Left ventricle myocardium inferior (tissue), 1 donor: ENCODE data around the gene TNRC6C. TPM values are rescaled to one million over a fixed set of nuclear protein-coding genes. Genes with fewer than 3 reads are reported as not detected.

Experiments used
- DNase-seq: peaks from one replicate; pipeline ENCODE4 v3.0.0-alpha.2; 2020
- H3K27ac ChIP-seq: fragments of 200-600 bp; replicated peaks from 2 replicates; pipeline ENCODE4 v1.8.0; 2021
- H3K27me3 ChIP-seq: fragments of 200-600 bp; 2 replicates; pipeline ENCODE4 v1.8.0; 2021; ENCODE audit warnings: low read depth
- H3K36me3 ChIP-seq: fragments of 200-600 bp; 2 replicates; pipeline ENCODE4 v1.8.0; 2021
- H3K4me1 ChIP-seq: fragments of 200-600 bp; 2 replicates; pipeline ENCODE4 v1.8.0; 2021
- H3K4me3 ChIP-seq: fragments of 200-600 bp; 2 replicates; pipeline ENCODE4 v1.8.0; 2021; ENCODE audit warnings: mild to moderate bottlenecking, moderate library complexity
- H3K9me3 ChIP-seq: fragments of 200-600 bp; replicated peaks from 2 replicates; pipeline ENCODE4 v1.8.0; 2021
- intact Hi-C: fragments of 100-400 bp; cut with micrococcal nuclease; formaldehyde crosslinking; loops from one replicate; pipeline ENCODE4 v1.11.0; 2022
- total RNA-seq: library from RNA; stranded (reverse); fragmentation: NEBNext Ultra II Directional; extraction: Animal tissue kit (Norgen Biotek cat#: 25700); gene quantifications from one replicate; pipeline ENCODE4 v1.2.1, GENCODE V29; 2021
- TF ChIP-seq, protein P1 (sequence below): fragments of 200-600 bp; IDR thresholded peaks from 2 replicates; pipeline ENCODE4 v1.8.0; 2021; ENCODE audit warnings: antibody characterized with exemption, mild to moderate bottlenecking, borderline replicate concordance
- donor health status: DM: no; HTN: yes; CAD: no; lungs with severe emphysema.

Gene TNRC6C
- total RNA-seq, 1 donor from 2014 or later: 19.7 TPM

DNA sequence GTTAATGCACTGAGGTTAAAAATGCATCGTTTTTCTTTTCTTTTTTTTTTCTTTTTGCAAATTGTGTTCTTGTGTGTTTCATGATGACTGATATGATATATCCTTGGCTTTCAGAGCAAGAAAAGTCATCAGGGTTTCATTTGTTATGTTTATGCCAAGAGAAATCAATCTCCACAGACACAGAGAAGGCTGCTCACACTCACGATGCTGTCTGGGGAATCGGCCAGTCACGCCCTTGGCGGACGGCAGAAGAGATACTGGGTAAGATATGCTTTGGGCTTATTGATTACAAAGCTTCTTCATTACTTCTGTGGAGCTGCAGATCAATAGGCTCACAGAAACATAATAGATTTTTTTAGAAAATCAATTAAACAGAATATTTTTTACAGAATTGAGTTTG is 42.2 kb upstream of the TNRC6C start:
- TF ChIP-seq, protein P1, sequence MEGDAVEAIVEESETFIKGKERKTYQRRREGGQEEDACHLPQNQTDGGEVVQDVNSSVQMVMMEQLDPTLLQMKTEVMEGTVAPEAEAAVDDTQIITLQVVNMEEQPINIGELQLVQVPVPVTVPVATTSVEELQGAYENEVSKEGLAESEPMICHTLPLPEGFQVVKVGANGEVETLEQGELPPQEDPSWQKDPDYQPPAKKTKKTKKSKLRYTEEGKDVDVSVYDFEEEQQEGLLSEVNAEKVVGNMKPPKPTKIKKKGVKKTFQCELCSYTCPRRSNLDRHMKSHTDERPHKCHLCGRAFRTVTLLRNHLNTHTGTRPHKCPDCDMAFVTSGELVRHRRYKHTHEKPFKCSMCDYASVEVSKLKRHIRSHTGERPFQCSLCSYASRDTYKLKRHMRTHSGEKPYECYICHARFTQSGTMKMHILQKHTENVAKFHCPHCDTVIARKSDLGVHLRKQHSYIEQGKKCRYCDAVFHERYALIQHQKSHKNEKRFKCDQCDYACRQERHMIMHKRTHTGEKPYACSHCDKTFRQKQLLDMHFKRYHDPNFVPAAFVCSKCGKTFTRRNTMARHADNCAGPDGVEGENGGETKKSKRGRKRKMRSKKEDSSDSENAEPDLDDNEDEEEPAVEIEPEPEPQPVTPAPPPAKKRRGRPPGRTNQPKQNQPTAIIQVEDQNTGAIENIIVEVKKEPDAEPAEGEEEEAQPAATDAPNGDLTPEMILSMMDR: no peak
- DNase-seq: no peak
- Histone ChIP-seq H3K9me3 (no peaks in the 10 kb centered on the region), H3K4me3 (no peak overlapping the region), H3K27ac (no peak overlapping the region), H3K4me1 (no peaks in the 10 kb centered on the region), H3K36me3 (no peaks in the 10 kb centered on the region), H3K27me3 (peaks cover 64% of the 10 kb centered on the region)
- intact Hi-C loops: no loop called here

GRCh38 chr17:77916703-77917481 is 41.6 kb upstream of the TNRC6C start:
- intact Hi-C loops: no loop called here
- TF ChIP-seq, protein P1: no peak

DNA sequence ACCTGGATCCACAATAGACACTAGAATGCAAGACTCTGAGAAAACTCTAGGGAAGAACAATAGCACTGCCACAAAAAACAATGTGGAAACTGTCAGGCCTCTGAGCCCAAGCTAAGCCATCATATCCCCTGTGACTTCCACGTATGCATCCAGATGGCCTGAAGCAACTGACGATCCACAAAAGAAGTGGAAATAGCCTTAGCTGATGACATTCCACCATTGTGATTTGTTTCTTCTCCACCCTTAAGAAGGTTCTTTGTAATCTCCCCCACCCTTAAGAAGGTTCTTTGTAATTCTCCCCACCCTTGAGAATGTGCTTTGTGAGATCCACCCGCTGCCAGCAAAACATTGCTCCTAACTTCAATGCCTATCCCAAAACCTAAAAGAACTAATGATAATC is 39.2 kb upstream of the TNRC6C start:
- Histone ChIP-seq H3K27me3 (peaks cover 61% of the 10 kb centered on the region), H3K9me3 (no peaks in the 10 kb centered on the region), H3K4me1 (no peaks in the 10 kb centered on the region), H3K36me3 (no peaks in the 10 kb centered on the region), H3K27ac (no peak overlapping the region), H3K4me3 (no peak overlapping the region)
- TF ChIP-seq, protein P1: no peak
- intact Hi-C loops: no loop called here
- no peak for DNase-seq

More at GRCh38 chr17:77916703-77917481, 41.6 kb upstream of the TNRC6C start:
- no peak for DNase-seq
- Histone ChIP-seq H3K27me3 (peaks cover 64% of the 10 kb centered on the region), H3K27ac (no peak overlapping the region), H3K4me3 (no peak overlapping the region), H3K36me3 (no peaks in the 10 kb centered on the region), H3K4me1 (no peaks in the 10 kb centered on the region), H3K9me3 (no peaks in the 10 kb centered on the region)

- no peak for DNase-seq
- Histone ChIP-seq H3K9me3 (no peaks in the 10 kb centered on the region), H3K27me3 (peaks cover 31% of the 10 kb centered on the region), H3K36me3 (no peaks in the 10 kb centered on the region), H3K27ac (no peak overlapping the region), H3K4me1 (peaks cover 9% of the 10 kb centered on the region), H3K4me3 (no peak overlapping the region)
- TF ChIP-seq, protein P1: no peak
- intact Hi-C loops: no loop called here
Measured at GRCh38 chr17:77923135-77923534, 35.4 kb upstream of the TNRC6C start.

- H3K4me3 ChIP-seq: no peak overlapping the region
- no peak for DNase-seq
- H3K27me3 ChIP-seq: peaks cover 27% of the 10 kb centered on the region
- H3K9me3 ChIP-seq: no peaks in the 10 kb centered on the region
- intact Hi-C loops: no loop called here
- H3K36me3 ChIP-seq: no peaks in the 10 kb centered on the region
- TF ChIP-seq, protein P1: no peak
- H3K27ac ChIP-seq: no peak overlapping the region
- H3K4me1 ChIP-seq: peaks cover 9% of the 10 kb centered on the region
Measured at GRCh38 chr17:77923776-77924513, 34.6 kb upstream of the TNRC6C start.
